ENCODE measurements around the gene ZNF831. TPM values are rescaled to one million over a fixed set of nuclear protein-coding genes. Genes with fewer than 3 reads are reported as not detected.

Gene ZNF831
- polyA plus RNA-seq, 1 experiment, result not detected

- Histone ChIP-seq H3K27me3 (ENCODE audit: control insufficient read depth, insufficient read depth, low read length) (no peaks in the 10 kb centered on the region), H3K36me3 (ENCODE audit: control insufficient read depth, insufficient read depth, low read length) (no peaks in the 10 kb centered on the region), H3K4me3 (ENCODE audit: low read depth, low read length) (no peak overlapping the region)
- CTCF ChIA-PET, result no interaction called here
- TF ChIP-seq CTCF (IDR thresholded peaks at IDR 0.05; ENCODE audit: insufficient read depth, low read depth, low read length), result no peak
- DNase-seq (ENCODE audit: low read depth), result no peak
- POLR2A ChIA-PET, result no interaction called here
These were observed 18.2 kb upstream of the ZNF831 start for GRCh38 chr20:59145247-59145923.

- CTCF ChIA-PET, result interaction anchor here (0.6 kb wide), 1 partner anchor 10 kb away, joined by 3 read pairs; no protein-coding TSS in a partner anchor
- Histone ChIP-seq H3K36me3 (ENCODE audit: control insufficient read depth, insufficient read depth, low read length) (no peaks in the 10 kb centered on the region), H3K27me3 (ENCODE audit: control insufficient read depth, insufficient read depth, low read length) (no peaks in the 10 kb centered on the region), H3K4me3 (ENCODE audit: low read depth, low read length) (no peak overlapping the region)
- POLR2A ChIA-PET, result no interaction called here
- no peak for DNase-seq (ENCODE audit: low read depth)
- TF ChIP-seq CTCF (IDR thresholded peaks at IDR 0.05; ENCODE audit: insufficient read depth, low read depth, low read length), result no peak
These were observed 17.5 kb upstream of the ZNF831 start for GRCh38 chr20:59145924-59146779.

GRCh38 chr20:59146780-59147565, 16.6 kb upstream of the ZNF831 start:
- CTCF ChIA-PET, result interaction anchor here (0.6 kb wide), 1 partner anchor 11 kb away, joined by 3 read pairs; no protein-coding TSS in a partner anchor

GRCh38 chr20:59147586-59147985, 16.0 kb upstream of the ZNF831 start:
- POLR2A ChIA-PET, result no interaction called here
- Histone ChIP-seq H3K36me3 (ENCODE audit: control insufficient read depth, insufficient read depth, low read length) (no peaks in the 10 kb centered on the region), H3K27me3 (ENCODE audit: control insufficient read depth, insufficient read depth, low read length) (no peaks in the 10 kb centered on the region), H3K4me3 (ENCODE audit: low read depth, low read length) (no peak overlapping the region)
- no peak for TF ChIP-seq CTCF (IDR thresholded peaks at IDR 0.05; ENCODE audit: insufficient read depth, low read depth, low read length)
- CTCF ChIA-PET, result no interaction called here
- no peak for DNase-seq (ENCODE audit: low read depth)

More at GRCh38 chr20:59146780-59147565, 16.6 kb upstream of the ZNF831 start:
- Histone ChIP-seq H3K4me3 (ENCODE audit: low read depth, low read length) (no peak overlapping the region), H3K36me3 (ENCODE audit: control insufficient read depth, insufficient read depth, low read length) (no peaks in the 10 kb centered on the region), H3K27me3 (ENCODE audit: control insufficient read depth, insufficient read depth, low read length) (no peaks in the 10 kb centered on the region)
- POLR2A ChIA-PET, result no interaction called here
- TF ChIP-seq CTCF (IDR thresholded peaks at IDR 0.05; ENCODE audit: insufficient read depth, low read depth, low read length), result no peak
- DNase-seq (ENCODE audit: low read depth), result no peak

Data from BJ (cell line).